Right lobe of liver (tissue), 6 donors: Measurements from ENCODE around the gene CLASP2. TPM values are rescaled to one million over a fixed set of nuclear protein-coding genes. Genes with fewer than 3 reads are reported as not detected.
"Not testable (repeated sequence)": the region's sequence is repeated elsewhere in the genome, so short reads cannot be mapped to it uniquely, and the experiment has no call there.

Experiments
- ATAC-seq, 4 donors: fragments of 200-7000 bp; cut with Tn5 transposase; one replicate each; pipeline ENCODE4 v1.9.1; 2020; ENCODE audit warnings: mild to moderate bottlenecking in 4 of 4, moderate library complexity in 4 of 4
- DNase-seq, 3 donors: peaks; one replicate each; pipeline ENCODE4 v3.0.0-alpha.2; 2020
- H3K27ac ChIP-seq, 3 donors: fragments of 200-600 bp; one replicate each; pipeline ENCODE4 v1.8.0; 2022
- H3K27me3 ChIP-seq, 2 donors: fragments of 200-600 bp; one replicate each; pipeline ENCODE4 v1.8.0; 2022
- H3K36me3 ChIP-seq, 4 donors: fragments of 200-600 bp; sonication (generic) in 1 of 4; one replicate each; pipeline versions ENCODE4 v1.5.1 to v1.8.0; 2017 to 2022; ENCODE audit warnings: control low read depth in 1 of 4
- H3K4me1 ChIP-seq, 4 donors: fragments of 200-600 bp; sonication (generic) in 1 of 4; one replicate each; pipeline versions ENCODE4 v1.5.1 to v1.8.0; 2017 to 2022; ENCODE audit warnings: control low read depth in 1 of 4
- H3K4me3 ChIP-seq, 3 donors: fragments of 200-600 bp; one replicate each; pipeline ENCODE4 v1.8.0; 2022
- H3K9me3 ChIP-seq, 4 donors: fragments of 200-600 bp; sonication (generic) in 1 of 4; one replicate each; pipeline versions ENCODE4 v1.5.1 to v1.8.0; 2017 to 2022; ENCODE audit warnings: control low read depth in 1 of 4
- POLR2A ChIP-seq: fragments of 450-650 bp; IDR thresholded peaks from one replicate; pipeline ENCODE4 v1.6.1; 2017; ENCODE audit warnings: antibody characterized with exemption, mild to moderate bottlenecking
- WGBS: methylation state at CpG from one replicate; pipeline ENCODE4 v1.1.6; 2018; ENCODE audit warnings: low coverage, low lambda C conversion rate; ENCODE audit not compliant: insufficient coverage; ENCODE audit errors: missing lambda C conversion rate; 5-methylcytosine and 5-hydroxymethylcytosine counted together
- intact Hi-C, 2 donors: fragments of 100-400 bp; cut with DNase I; formaldehyde crosslinking; loops; one replicate each; pipeline versions ENCODE4 v1.11.2 to v1.14.1; 2022
- total RNA-seq, 6 experiments: library from RNA; depleted of rRNA in 2 of 6; stranded (reverse); fragments of >200 nt in 2 of 6; fragmentation: NEBNext Ultra II Directional in 3 of 6; extraction: Animal tissue kit (Norgen Biotek cat#: 25700) in 3 of 6; gene quantifications; one replicate each; pipeline versions ENCODE4 v1.1.0 to v1.2.4, GENCODE V29; 2016 to 2023
- TF ChIP-seq, protein P1 (sequence below), 4 donors: fragments of 200-600 bp in 3 of 4; fragments of 450-650 bp in 1 of 4; IDR thresholded peaks; one replicate each; pipeline versions ENCODE4 v1.5.1 to v1.8.0; 2016 to 2022; ENCODE audit warnings: antibody characterized with exemption in 4 of 4, mild to moderate bottlenecking in 2 of 4
- donor health status: DM: no; HTN: yes; CAD: no.
- donor health status: DM: no; HTN: no; CAD: no.
- donor health status: DM: no; HTN: no; CAD: no.
- donor health status: DM: no; HTN: yes; CAD: no.
- donor health status: DM: no; HTN: yes; CAD: no.

Gene CLASP2
- total RNA-seq, 6 experiments from 2014 or later: 15.0 to 19.2 (median 16.5) TPM

DNA sequence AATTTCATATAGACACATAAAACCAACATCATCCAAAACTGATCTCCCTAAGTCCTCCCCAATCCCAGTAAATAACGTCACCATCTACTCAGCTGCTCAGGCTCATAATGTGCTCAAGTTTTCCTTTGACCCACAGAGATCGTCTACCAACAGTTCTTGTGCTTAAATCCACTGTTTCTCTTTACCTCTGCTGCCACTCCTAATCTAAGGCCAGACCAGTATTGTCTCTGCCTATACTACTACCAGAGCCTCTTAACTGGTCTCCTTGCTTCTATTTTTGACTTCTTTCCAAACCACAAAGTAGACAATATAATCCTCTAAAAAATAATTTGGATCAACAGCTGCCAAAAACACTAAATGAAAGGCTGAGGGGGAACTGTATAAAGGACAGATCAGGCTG lies 65.3 kb downstream of the CLASP2 start:
- no peak for ATAC-seq
- TF ChIP-seq POLR2A: no peak
- TF ChIP-seq, protein P1, sequence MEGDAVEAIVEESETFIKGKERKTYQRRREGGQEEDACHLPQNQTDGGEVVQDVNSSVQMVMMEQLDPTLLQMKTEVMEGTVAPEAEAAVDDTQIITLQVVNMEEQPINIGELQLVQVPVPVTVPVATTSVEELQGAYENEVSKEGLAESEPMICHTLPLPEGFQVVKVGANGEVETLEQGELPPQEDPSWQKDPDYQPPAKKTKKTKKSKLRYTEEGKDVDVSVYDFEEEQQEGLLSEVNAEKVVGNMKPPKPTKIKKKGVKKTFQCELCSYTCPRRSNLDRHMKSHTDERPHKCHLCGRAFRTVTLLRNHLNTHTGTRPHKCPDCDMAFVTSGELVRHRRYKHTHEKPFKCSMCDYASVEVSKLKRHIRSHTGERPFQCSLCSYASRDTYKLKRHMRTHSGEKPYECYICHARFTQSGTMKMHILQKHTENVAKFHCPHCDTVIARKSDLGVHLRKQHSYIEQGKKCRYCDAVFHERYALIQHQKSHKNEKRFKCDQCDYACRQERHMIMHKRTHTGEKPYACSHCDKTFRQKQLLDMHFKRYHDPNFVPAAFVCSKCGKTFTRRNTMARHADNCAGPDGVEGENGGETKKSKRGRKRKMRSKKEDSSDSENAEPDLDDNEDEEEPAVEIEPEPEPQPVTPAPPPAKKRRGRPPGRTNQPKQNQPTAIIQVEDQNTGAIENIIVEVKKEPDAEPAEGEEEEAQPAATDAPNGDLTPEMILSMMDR (IDR thresholded peaks at IDR 0.05): no peak
- H3K9me3 ChIP-seq: no peaks in the 10 kb centered on the region
- H3K4me1 ChIP-seq: peaks cover 0 to 4% (median 0%) of the 10 kb centered on the region in 4 donors
- DNase-seq: no peak
- 88% methylated on average over 2 of the region's 2 CpGs for WGBS
- H3K36me3 ChIP-seq: no peaks in the 10 kb centered on the region
- H3K27ac ChIP-seq: no peak overlapping the region
- intact Hi-C loops: no loop called here
- no peaks in the 10 kb centered on the region for H3K27me3 ChIP-seq
- no peak overlapping the region for H3K4me3 ChIP-seq

DNA sequence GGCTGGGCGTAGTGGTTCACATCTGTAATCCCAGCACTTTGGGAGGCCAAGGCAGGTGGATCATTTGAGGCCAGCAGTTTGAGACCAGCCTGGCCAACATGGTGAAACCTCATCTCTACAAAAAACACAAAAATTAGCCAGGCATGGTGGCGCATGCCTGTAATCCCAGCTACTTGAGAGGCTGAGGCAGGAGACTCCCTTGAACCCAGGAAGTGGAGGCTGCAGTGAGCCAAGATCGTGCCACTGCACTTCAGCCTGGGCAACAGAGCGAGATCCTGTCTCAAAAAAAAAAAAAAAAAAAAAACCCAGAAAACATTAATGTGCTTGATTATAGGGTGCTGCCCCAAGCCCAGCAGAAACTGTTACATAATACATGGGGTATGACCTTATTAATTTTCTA lies 67.0 kb downstream of the CLASP2 start:
- H3K27me3 ChIP-seq, H3K27ac ChIP-seq, H3K4me3 ChIP-seq, H3K36me3 ChIP-seq, ATAC-seq, H3K4me1 ChIP-seq, H3K9me3 ChIP-seq, intact Hi-C loops, DNase-seq: not testable (repeated sequence)
- WGBS: 91% methylated on average over 4 of the region's 4 CpGs

DNA sequence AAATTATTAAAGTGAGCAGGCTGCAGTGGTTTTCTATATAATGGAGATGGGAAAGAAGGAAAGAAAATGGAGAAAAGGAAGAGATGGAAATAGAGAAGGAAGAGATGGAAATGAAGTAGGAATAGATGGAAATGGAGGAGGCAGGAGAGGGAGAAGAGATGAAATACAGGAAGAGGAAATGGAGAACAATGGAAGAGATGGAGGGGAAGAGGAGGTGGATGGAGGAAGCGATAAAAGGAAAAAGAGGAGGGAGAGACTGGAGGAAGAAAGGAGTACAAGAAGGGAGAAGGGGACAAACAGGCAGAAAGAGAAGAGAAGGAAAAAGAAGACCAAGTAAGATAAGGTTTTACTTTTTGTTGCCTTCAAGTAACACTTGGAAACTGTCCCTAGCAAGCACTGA lies 67.6 kb downstream of the CLASP2 start:
- 100% methylated on average over 1 of the region's 1 CpG for WGBS
- ATAC-seq: no peak
- H3K36me3 ChIP-seq: no peaks in the 10 kb centered on the region
- no peak overlapping the region for H3K4me3 ChIP-seq
- intact Hi-C loops: no loop called here
- H3K27ac ChIP-seq: no peak overlapping the region
- H3K9me3 ChIP-seq: no peaks in the 10 kb centered on the region
- TF ChIP-seq, protein P1 (IDR thresholded peaks at IDR 0.05): no peak
- TF ChIP-seq POLR2A: no peak
- DNase-seq: no peak
- peaks cover 0 to 4% (median 0%) of the 10 kb centered on the region in 4 donors for H3K4me1 ChIP-seq
- H3K27me3 ChIP-seq: no peaks in the 10 kb centered on the region

DNA sequence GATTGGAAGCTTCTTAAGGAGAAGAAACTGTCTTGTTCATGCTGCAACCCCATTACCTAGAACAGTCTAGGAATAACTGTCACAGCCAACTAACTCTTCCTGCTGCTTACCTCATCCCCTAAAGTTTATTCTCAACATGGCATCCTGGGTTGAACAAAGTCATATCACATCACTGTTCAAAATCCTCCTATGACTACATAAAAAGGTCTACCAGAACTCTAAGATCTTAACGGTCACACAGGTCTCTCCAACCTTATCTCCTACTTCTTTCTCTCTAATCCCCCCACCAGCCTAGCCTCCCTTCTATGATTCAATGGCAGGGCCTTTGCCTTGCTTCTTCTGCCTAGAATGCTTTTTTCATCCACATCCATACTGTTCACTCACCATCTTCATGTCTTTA lies 69.3 kb downstream of the CLASP2 start:
- 91% methylated on average over 1 of the region's 1 CpG for WGBS

DNA sequence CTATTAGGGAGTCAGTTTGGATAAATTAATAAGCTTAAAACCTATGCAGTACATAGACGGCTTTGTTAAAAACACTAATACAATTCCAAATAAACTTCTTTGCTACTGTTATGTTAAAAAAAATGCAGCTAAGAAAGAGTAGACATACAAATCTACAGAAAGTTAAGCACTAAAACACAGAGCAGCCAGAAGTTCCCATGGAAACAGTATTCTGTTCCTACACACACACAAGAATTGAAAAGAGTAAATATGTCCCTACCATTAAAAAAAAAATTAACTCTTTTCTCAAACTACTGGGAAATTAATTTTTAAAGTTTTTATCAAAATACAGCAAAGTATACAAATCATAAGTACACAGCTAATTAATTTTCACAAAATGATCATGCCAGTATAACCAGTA lies 71.6 kb downstream of the CLASP2 start:
- WGBS: 85% methylated on average over 1 of the region's 1 CpG
- Histone ChIP-seq H3K27me3 (no peaks in the 10 kb centered on the region), H3K4me1 (no peaks in the 10 kb centered on the region), H3K27ac (no peak overlapping the region), H3K4me3 (no peak overlapping the region), H3K9me3 (no peaks in the 10 kb centered on the region), H3K36me3 (no peaks in the 10 kb centered on the region)
- intact Hi-C loops: no loop called here
- no peak for ATAC-seq
- no peak for TF ChIP-seq POLR2A
- TF ChIP-seq, protein P1 (IDR thresholded peaks at IDR 0.05): no peak
- DNase-seq: no peak

More for the DNA sequence above, 69.3 kb downstream of the CLASP2 start:
- DNase-seq: no peak
- intact Hi-C loops: no loop called here
- no peak overlapping the region for H3K4me3 ChIP-seq
- no peaks in the 10 kb centered on the region for H3K9me3 ChIP-seq
- no peaks in the 10 kb centered on the region for H3K36me3 ChIP-seq
- no peak overlapping the region for H3K27ac ChIP-seq
- no peaks in the 10 kb centered on the region for H3K27me3 ChIP-seq
- TF ChIP-seq, protein P1 (IDR thresholded peaks at IDR 0.05): no peak
- no peak for TF ChIP-seq POLR2A
- no peaks in the 10 kb centered on the region for H3K4me1 ChIP-seq
- ATAC-seq: no peak
